GM18526 (cell line): ENCODE measurements around the gene BMP8A.

Experiments
- POLR2A ChIP-seq: IDR thresholded peaks from 3 replicates; pipeline ENCODE4 v1.6.1; 2011; ENCODE audit not compliant: insufficient read length; ENCODE audit errors: extremely low read depth

BMP8A gene

DNA sequence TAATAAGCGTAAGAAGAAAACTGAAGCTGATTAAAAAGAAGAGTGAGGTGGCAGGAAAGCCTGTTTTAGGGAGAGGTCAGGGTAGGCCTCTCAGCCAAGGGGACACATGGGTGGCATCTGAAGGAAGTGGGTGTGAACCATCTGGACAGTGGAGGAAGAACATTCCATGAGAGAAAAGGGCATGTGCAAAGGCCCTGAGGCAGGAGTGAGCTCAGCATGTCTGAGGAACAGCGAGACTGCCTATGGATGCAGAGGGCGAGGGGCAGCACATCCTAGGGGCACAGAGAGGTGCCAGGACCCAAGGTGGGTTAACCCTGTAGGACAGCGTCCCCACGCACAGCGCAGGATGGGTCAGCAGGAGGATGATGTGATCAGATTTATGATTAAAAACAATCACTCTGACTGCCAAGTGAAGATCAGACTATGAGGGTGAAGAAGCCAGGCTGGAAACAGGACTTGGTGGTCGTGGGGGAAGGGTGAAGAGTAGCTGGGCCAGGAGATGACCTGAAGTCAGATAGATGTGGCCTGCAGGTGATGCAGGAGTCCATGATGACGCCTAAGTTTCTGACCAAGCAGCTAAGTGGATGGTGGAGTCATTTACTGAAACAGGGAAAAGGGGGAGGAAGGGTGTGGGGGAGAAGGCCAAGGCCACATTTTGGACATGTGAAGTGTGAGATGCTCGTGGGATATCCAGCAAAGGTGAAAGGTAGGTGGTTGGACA lies 47.3 kb downstream of the BMP8A start:
- no peak for TF ChIP-seq POLR2A

DNA sequence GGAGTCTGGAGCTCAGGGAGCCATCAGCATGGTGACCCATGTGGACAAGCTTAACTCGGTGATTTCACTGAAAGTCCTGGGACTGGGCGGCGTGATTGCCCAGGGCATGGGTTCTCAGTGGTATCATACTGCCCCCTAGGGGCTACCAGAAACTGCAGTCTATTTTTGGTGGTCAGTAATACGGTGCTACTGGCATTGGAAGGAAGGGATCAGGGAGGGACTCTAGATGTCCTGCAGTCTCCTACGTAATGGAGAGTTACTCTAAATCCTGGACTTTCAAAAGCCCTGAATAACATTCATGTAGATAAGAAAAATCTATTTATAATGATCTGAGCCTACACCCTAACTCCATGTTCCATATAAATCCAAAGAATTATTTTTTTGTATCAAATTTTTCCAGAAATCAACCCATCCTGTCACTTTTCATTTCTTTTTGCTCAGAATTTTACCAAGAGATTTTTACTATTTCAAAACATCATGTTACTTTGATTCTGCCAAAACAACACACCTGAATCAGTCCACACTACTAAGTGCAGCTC lies 47.9 kb downstream of the BMP8A start:
- TF ChIP-seq POLR2A = no peak

DNA sequence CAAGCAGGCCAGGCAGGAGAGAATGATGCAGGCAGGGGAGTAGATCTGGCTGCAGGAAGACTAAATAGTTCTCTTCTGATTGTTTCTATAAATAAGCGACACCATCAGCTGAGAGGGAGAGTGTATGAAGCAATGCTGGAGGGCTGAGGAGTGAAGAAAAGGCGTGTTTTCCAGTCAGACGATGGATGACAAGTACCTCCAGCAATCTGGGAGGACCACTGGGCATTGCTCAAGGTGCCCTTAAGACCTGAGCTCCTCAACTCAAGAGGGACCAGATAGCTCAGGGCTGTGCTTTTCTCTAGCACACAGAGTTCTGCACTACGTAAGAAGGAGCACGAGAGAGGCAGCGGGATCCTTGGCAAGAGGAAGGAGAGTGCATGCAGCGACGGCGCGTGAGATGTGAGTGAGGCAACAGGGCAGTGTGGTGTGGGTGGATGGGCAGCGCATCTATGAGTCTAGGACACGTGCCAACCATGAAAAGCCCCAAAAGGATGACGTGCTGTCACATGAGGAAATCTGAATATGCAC lies 49.1 kb downstream of the BMP8A start:
- TF ChIP-seq POLR2A = no peak

DNA sequence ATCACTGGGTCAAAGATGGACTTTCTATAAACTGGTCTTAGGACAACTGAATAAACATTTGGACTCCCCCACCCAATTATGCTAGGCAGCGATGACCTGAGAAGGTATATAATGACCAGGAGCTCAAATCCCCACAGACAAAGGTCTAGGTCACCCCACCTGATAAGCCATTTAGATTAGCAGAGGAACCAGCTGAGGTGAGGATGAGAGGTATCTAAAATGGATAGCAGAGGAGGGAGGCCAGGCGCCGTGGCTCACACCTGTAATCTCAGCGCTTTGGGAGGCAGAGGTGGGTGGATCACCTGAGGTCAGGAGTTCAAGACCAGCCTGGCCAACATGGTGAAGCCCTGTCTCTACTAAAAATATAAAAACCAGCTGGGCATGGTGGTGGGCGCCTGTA lies 51.5 kb downstream of the BMP8A start:
- no peak for TF ChIP-seq POLR2A

DNA sequence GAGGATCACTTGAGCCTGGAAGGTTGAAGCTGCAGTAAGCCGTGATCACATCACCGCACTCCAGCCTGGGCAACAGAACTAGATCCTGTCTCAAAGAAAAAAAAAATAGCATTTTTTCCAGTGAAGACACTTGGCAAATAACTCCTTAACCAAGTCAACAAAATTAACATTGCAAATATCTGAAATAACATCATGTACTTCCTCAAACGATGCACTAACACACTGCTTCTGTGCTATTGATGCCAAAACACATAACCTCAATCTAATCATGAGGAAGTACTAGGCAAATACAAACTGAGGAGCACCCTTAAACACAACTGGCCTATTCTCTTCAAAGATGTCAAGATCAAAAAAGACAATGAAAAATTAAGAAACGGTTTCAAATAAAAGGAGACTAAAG lies 52.9 kb downstream of the BMP8A start:
- no peak for TF ChIP-seq POLR2A

DNA sequence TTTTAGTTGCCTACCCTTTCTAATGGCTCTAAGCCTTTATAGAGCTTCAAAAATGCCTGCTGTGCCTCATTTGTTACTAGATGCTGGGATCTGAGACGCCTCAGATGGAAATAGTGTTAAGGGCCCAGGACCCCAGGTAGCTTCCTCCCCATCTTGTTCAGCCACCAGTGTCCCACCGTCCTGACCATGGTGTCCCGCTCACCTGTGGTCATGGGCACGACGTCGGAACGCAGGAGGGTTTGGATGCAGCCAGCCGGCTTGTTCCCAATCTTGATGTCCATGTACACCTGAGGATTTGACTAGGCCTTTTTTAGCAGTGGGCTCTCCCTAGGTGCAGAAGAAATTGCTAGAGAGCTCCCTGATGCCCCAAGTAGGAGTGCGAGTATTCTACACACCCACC lies 54.1 kb downstream of the BMP8A start:
- TF ChIP-seq POLR2A = no peak

DNA sequence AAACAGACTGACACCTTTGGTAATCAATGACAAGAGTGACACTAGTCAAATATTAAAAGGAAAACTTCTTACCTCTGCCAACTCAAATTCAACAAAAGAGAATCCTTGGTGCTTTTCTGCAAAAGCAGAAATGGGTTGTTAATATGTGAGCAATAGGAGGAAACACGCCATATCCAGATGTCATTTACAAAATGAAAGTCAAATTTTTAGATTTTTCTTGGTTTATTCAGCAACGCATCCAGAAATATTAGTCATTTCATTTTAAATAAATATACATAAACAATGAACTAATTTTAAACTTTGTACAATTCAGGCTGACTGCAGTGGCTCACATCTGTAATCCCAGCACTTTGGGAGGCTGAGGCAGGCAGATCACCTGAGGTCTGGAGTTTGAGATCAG lies 62.8 kb downstream of the BMP8A start:
- TF ChIP-seq POLR2A = no peak

DNA sequence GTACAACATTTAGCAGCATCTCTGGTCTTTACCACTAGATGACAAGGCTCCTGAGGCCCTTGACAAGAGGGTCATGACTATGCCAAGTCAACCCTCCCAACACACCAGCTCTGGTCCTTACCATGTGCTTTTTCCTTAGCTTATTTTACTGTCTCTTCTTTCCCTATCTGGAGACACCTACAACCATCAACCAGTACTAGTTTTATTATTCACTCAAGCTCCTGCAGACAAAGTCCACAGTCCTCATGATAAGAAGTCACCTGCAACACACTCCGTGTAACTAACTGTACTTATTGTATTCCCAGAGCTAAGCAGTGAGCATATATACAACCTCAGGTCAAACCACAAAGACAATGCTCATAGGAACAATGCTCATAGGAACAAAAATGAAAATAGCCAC lies 69.8 kb downstream of the BMP8A start:
- TF ChIP-seq POLR2A = no peak

DNA sequence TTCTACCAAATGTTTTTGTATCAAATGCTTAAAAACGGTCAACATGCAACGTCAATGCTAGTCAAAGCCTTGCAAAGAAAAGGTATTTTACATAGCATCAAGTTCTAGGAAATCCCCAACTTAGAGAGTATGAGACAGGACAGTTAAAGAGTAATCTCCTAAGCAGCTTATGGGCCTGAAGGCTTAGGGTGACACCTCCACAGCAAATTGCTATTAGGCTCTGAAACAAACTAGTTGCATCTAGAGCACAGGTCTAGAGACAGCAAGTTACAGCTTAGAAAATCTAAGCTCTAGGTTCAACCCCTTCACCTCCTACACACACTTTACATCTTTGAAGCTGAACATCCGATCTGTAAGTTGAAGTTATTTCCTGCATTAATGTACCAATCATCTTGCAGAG lies 71.5 kb downstream of the BMP8A start:
- TF ChIP-seq POLR2A = no peak

DNA sequence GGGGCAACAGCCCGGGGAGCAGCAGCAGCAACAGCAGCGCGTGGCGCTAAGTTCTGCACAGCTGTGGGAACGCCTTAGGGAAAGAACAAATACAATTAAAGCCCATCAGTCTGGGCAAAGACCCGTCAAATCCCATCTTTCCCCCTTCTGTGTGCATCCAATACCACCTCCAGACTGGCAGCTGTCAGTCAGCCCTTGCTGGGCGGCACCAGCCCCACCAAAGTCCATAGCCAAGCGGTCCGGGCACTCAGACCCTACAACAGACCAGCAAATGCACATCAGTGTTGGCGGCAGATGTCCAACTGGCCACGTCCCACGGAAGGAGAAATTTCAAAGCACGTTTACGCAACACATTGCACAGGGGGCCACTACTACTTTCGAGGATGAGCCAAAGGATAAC lies 72.2 kb downstream of the BMP8A start:
- TF ChIP-seq POLR2A = no peak

DNA sequence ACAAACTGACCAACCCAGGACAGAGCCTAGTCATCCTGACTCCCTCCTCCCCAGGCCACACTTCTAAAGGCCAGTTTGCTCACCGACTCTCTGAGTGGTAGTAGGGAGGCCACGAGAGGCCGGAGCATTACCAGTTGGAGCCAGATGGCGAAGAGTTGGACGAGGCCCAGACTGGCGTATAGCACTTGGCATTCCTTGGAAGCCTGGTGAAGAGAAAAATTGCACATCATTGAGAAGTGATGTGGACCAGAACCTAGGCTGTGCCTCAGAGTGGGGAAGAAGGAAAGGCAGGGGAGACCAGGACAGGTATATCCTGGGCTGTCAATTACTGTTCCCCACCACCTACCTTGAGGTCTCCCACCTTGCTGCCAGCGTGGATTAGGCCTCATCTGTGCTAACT lies 72.9 kb downstream of the BMP8A start:
- no peak for TF ChIP-seq POLR2A

DNA sequence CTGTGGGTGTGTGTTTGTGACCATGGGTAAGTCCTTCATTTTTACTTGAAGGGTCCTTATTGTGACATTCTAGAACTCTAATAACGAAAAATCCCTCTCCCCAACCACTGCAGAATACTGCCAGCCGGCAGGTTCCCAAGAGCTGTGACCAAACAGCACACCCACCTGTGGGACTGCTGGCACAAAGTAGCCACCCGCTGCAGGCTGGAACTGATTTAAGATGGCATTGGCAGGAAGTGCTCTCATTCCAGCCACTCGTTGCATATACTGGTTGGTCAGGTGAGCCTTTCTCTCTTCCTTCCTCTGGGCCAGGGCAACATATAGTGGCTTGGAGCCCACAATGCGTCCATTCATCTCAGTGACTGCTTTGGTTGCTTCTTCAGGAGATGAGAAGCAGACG lies 73.5 kb downstream of the BMP8A start:
- TF ChIP-seq POLR2A = no peak

DNA sequence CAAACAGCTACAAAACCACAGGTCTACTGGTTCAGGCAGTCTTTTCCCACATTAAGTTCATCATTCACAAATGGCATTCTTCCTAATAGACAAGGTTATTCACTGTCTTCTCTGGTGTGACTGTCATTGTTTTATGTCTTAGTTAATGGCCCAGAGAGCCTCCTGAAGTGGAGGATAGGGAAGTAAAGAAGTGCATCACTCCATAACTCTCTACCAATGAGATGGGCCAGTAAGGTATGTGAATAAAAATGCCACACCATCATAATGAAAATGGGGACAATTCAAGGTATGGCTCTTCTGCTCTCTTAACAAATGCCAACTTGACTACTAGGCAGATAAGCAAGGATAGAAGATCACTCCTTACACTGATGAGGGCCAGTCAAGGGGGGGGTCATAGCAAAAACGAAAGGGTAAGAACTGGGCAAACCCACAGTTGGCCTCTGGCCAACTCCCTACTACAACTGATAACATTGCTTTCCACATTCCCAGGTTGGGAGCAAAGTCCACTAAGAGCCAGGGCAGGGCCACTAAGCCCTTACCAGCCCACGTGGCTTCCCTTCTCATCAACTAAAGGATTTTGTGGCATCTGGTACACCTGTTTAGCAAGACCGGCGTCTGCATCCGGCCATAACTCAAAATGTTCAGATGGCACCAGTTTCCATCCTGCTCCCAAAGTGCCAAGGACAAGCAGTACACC lies 75.2 kb downstream of the BMP8A start:
- TF ChIP-seq POLR2A = no peak

DNA sequence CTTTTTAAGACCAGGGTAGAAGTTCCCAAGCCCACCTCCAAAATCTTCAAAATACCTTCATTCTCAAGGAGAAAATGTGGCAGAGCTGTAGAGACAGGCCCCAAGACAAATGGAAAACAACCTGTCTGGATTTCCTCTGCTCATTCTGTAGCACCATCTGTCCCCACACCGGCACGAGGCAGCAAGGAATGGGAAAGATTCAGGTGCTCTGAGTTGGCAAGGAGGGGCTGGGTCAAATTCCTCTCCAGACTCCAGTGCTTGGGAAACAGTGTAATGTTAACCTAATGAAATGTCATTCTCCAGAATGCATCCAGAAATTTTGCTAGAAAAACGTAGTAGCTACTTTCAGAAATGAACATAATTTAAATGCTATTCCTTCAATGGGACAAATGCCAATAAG lies 75.9 kb downstream of the BMP8A start:
- no peak for TF ChIP-seq POLR2A

DNA sequence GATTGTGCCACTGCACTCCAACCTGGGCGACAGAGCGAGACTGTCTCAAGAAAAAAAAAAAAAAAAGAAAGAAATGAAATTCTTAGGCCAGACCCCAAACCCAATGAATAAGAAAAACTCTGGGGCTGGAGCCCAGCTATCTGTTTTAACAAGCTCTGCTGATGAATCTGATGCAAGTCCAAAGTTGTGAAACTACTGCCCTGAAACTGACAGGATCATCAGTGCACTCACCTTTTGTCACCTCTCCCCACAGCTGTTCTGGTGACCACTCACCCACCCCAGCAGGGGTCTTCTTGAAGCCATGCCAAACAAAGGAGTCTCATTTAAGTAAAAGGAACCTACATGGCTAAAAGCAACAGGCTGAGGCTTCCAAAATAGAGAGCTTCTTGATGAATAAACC lies 76.8 kb downstream of the BMP8A start:
- no peak for TF ChIP-seq POLR2A

DNA sequence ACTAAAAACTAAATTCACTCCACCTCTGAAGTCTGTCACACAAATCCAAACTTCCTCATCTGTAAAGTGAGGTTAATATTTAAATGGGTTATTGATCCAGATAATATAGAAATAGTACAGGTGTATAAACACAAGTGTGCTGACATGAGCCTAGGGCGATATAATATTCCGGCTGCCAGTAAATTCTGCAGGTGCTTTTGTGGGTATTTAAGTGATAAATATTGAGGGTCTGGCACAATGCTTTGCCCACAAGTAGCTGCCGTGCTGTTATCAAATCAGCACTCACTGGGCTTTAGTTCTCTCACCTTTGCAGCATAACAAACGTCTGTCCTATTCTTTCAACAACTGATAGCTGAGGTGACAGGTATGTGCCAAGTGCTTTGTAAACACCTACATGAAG lies 77.6 kb downstream of the BMP8A start:
- no peak for TF ChIP-seq POLR2A
